Measurements from ENCODE around the gene P3H2.
A peak's percentile ranks its signal among the peaks of the same experiment; 100 is the strongest.
"Not testable (repeated sequence)": the region's sequence is repeated elsewhere in the genome, so short reads cannot be mapped to it uniquely, and the experiment has no call there.

Gene P3H2

GRCh38 chr3:190120269-190121060, at the start of gene P3H2:
Gene P3H2, minus strand, starts transcription at chr3:190120897. Its CDS starts 166 bp downstream, at chr3:190120731.
- peak; percentile 82 for DNase-seq (ENCODE audit: low spot score)

GRCh38 chr3:190169877-190170276, 49.2 kb upstream of the P3H2 start:
- no peak for DNase-seq (ENCODE audit: low spot score)

GRCh38 chr3:190169243-190169642, 48.5 kb upstream of the P3H2 start:
- no peak for DNase-seq (ENCODE audit: low spot score)

GRCh38 chr3:190167936-190168680, 47.4 kb upstream of the P3H2 start:
- no peak for DNase-seq (ENCODE audit: low spot score)

GRCh38 chr3:190166948-190167347, 46.3 kb upstream of the P3H2 start:
- no peak for DNase-seq (ENCODE audit: low spot score)

GRCh38 chr3:190165253-190165652, 44.6 kb upstream of the P3H2 start:
- no peak for DNase-seq (ENCODE audit: low spot score)

GRCh38 chr3:190162013-190162412, 41.3 kb upstream of the P3H2 start:
- not testable (repeated sequence) for DNase-seq (ENCODE audit: low spot score)

GRCh38 chr3:190159902-190160435, 39.3 kb upstream of the P3H2 start:
- DNase-seq (ENCODE audit: low spot score) = no peak

GRCh38 chr3:190158261-190158660, 37.6 kb upstream of the P3H2 start:
- DNase-seq (ENCODE audit: low spot score) = no peak

- no peak for DNase-seq (ENCODE audit: low spot score)
Observed at GRCh38 chr3:190155752-190156151, 35.1 kb upstream of the P3H2 start.

GRCh38 chr3:190150681-190151080, 30.0 kb upstream of the P3H2 start:
- DNase-seq (ENCODE audit: low spot score) = no peak

GRCh38 chr3:190149830-190150619, 29.3 kb upstream of the P3H2 start:
- DNase-seq (ENCODE audit: low spot score) = not testable (repeated sequence)

- DNase-seq (ENCODE audit: low spot score) = not testable (repeated sequence)
Observed at GRCh38 chr3:190144793-190145192, 24.1 kb upstream of the P3H2 start.

- DNase-seq (ENCODE audit: low spot score) = no peak
Observed at GRCh38 chr3:190142041-190142440, 21.3 kb upstream of the P3H2 start.

GRCh38 chr3:190139365-190139764, 18.7 kb upstream of the P3H2 start:
- no peak for DNase-seq (ENCODE audit: low spot score)

GRCh38 chr3:190132371-190132770, 11.7 kb upstream of the P3H2 start:
- DNase-seq (ENCODE audit: low spot score) = no peak

- no peak for DNase-seq (ENCODE audit: low spot score)
Observed at GRCh38 chr3:190131329-190131728, 10.6 kb upstream of the P3H2 start.

GRCh38 chr3:190130696-190131095, 10.0 kb upstream of the P3H2 start:
- DNase-seq (ENCODE audit: low spot score) = no peak

GRCh38 chr3:190130037-190130436, 9.3 kb upstream of the P3H2 start:
- no peak for DNase-seq (ENCODE audit: low spot score)

- DNase-seq (ENCODE audit: low spot score) = no peak
Observed at GRCh38 chr3:190127797-190128196, 7.1 kb upstream of the P3H2 start.

GRCh38 chr3:190127195-190127594, 6.5 kb upstream of the P3H2 start:
- DNase-seq (ENCODE audit: low spot score) = no peak

- no peak for DNase-seq (ENCODE audit: low spot score)
Observed at GRCh38 chr3:190125436-190126068, 4.9 kb upstream of the P3H2 start.
